ENCODE data around the gene MIDN. TPM values are rescaled to one million over a fixed set of nuclear protein-coding genes. Genes with fewer than 3 reads are reported as not detected.
A peak's percentile ranks its signal among the peaks of the same experiment; 100 is the strongest.

MIDN gene
- total and polyA plus RNA-seq, 10 of the 15 experiments (the other 5 are each of a cell fraction or from before 2014, with no cell fraction given), result 0.38 to 51.5 (median 7.2) TPM

DNA sequence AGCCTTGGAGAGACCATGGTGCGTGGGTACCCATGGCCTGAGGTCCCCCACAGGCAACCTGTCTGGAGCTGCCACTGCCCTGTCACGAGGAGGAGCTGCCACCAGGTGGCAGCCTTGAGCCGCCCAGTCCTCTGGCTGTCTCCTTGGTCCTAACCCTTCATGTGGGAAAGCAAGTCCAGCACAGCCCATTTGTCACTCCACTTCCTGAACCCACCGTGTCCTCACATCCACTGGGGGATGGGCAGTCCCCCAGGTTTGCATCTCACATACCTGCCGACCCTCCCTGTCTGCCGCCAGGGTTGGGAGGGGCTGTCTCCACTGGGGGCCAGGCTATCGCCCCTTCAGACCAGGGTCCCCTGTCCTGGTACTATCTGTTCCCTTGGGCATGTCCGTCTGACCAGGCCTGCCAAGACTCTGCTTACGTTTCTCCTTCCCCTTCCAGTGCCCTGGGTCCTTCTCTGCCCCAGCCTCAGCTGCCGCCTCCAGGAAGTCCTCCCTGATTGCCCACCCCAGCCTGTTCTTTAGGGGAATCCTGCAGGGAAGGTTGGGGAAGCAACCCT is 31.5 kb downstream of the MIDN start (continued):
- 0 out of 2 replicates have a peak, but pooled peaks have one; percentile 30 for TF ChIP-seq ZNF217 (IDR thresholded peaks at IDR 0.05)
- TF ChIP-seq, protein P1, sequence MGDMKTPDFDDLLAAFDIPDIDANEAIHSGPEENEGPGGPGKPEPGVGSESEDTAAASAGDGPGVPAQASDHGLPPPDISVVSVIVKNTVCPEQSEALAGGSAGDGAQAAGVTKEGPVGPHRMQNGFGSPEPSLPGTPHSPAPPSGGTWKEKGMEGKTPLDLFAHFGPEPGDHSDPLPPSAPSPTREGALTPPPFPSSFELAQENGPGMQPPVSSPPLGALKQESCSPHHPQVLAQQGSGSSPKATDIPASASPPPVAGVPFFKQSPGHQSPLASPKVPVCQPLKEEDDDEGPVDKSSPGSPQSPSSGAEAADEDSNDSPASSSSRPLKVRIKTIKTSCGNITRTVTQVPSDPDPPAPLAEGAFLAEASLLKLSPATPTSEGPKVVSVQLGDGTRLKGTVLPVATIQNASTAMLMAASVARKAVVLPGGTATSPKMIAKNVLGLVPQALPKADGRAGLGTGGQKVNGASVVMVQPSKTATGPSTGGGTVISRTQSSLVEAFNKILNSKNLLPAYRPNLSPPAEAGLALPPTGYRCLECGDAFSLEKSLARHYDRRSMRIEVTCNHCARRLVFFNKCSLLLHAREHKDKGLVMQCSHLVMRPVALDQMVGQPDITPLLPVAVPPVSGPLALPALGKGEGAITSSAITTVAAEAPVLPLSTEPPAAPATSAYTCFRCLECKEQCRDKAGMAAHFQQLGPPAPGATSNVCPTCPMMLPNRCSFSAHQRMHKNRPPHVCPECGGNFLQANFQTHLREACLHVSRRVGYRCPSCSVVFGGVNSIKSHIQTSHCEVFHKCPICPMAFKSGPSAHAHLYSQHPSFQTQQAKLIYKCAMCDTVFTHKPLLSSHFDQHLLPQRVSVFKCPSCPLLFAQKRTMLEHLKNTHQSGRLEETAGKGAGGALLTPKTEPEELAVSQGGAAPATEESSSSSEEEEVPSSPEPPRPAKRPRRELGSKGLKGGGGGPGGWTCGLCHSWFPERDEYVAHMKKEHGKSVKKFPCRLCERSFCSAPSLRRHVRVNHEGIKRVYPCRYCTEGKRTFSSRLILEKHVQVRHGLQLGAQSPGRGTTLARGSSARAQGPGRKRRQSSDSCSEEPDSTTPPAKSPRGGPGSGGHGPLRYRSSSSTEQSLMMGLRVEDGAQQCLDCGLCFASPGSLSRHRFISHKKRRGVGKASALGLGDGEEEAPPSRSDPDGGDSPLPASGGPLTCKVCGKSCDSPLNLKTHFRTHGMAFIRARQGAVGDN (IDR thresholded peaks at IDR 0.05), result no peak
- TF ChIP-seq, protein P2, sequence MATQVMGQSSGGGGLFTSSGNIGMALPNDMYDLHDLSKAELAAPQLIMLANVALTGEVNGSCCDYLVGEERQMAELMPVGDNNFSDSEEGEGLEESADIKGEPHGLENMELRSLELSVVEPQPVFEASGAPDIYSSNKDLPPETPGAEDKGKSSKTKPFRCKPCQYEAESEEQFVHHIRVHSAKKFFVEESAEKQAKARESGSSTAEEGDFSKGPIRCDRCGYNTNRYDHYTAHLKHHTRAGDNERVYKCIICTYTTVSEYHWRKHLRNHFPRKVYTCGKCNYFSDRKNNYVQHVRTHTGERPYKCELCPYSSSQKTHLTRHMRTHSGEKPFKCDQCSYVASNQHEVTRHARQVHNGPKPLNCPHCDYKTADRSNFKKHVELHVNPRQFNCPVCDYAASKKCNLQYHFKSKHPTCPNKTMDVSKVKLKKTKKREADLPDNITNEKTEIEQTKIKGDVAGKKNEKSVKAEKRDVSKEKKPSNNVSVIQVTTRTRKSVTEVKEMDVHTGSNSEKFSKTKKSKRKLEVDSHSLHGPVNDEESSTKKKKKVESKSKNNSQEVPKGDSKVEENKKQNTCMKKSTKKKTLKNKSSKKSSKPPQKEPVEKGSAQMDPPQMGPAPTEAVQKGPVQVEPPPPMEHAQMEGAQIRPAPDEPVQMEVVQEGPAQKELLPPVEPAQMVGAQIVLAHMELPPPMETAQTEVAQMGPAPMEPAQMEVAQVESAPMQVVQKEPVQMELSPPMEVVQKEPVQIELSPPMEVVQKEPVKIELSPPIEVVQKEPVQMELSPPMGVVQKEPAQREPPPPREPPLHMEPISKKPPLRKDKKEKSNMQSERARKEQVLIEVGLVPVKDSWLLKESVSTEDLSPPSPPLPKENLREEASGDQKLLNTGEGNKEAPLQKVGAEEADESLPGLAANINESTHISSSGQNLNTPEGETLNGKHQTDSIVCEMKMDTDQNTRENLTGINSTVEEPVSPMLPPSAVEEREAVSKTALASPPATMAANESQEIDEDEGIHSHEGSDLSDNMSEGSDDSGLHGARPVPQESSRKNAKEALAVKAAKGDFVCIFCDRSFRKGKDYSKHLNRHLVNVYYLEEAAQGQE (IDR thresholded peaks at IDR 0.05; ENCODE audit: low read depth, low read length), result no peak
- TF ChIP-seq EGR1 (IDR thresholded peaks at IDR 0.05; ENCODE audit: borderline replicate concordance in 1 of 2, low read depth in 2 of 2, low read length in 2 of 2), result no peak
- no peak for TF ChIP-seq RUNX3 (IDR thresholded peaks at IDR 0.05; ENCODE audit: low read length)
- no peak for TF ChIP-seq BRCA1 (IDR thresholded peaks at IDR 0.05; ENCODE audit: low read depth, low read length)
- peak; percentile 92 for TF ChIP-seq RAD21 (IDR thresholded peaks at IDR 0.05; ENCODE audit: insufficient read depth, low read depth, low read length)
- TF ChIP-seq SUPT20H (IDR thresholded peaks at IDR 0.05; ENCODE audit: borderline replicate concordance, control insufficient read depth, low read depth, low read length), result no peak
- TF ChIP-seq, protein P3, sequence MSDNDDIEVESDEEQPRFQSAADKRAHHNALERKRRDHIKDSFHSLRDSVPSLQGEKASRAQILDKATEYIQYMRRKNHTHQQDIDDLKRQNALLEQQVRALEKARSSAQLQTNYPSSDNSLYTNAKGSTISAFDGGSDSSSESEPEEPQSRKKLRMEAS (IDR thresholded peaks at IDR 0.05; ENCODE audit: low read depth, low read length), result no peak
- TF ChIP-seq BCL11A (IDR thresholded peaks at IDR 0.05; ENCODE audit: low read depth, low read length), result no peak
- no peak for TF ChIP-seq ZNF24 (IDR thresholded peaks at IDR 0.05)
- TF ChIP-seq MYC (IDR thresholded peaks at IDR 0.05; ENCODE audit: insufficient read depth, insufficient read length, insufficient replicate concordance, low read length, severe bottlenecking), result no peak
- TF ChIP-seq, protein P4, sequence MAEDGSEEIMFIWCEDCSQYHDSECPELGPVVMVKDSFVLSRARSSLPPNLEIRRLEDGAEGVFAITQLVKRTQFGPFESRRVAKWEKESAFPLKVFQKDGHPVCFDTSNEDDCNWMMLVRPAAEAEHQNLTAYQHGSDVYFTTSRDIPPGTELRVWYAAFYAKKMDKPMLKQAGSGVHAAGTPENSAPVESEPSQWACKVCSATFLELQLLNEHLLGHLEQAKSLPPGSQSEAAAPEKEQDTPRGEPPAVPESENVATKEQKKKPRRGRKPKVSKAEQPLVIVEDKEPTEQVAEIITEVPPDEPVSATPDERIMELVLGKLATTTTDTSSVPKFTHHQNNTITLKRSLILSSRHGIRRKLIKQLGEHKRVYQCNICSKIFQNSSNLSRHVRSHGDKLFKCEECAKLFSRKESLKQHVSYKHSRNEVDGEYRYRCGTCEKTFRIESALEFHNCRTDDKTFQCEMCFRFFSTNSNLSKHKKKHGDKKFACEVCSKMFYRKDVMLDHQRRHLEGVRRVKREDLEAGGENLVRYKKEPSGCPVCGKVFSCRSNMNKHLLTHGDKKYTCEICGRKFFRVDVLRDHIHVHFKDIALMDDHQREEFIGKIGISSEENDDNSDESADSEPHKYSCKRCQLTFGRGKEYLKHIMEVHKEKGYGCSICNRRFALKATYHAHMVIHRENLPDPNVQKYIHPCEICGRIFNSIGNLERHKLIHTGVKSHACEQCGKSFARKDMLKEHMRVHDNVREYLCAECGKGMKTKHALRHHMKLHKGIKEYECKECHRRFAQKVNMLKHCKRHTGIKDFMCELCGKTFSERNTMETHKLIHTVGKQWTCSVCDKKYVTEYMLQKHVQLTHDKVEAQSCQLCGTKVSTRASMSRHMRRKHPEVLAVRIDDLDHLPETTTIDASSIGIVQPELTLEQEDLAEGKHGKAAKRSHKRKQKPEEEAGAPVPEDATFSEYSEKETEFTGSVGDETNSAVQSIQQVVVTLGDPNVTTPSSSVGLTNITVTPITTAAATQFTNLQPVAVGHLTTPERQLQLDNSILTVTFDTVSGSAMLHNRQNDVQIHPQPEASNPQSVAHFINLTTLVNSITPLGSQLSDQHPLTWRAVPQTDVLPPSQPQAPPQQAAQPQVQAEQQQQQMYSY (CRISPR knock-in tag; IDR thresholded peaks at IDR 0.05), result no peak
- no peak for TF ChIP-seq POLR2AphosphoS5 (IDR thresholded peaks at IDR 0.05; ENCODE audit: low read length)
- TF ChIP-seq MTA2 (IDR thresholded peaks at IDR 0.05; ENCODE audit: low read depth), result no peak
- no peak for TF ChIP-seq EED (IDR thresholded peaks at IDR 0.05; ENCODE audit: low read depth)
- peak; percentile 52; the same call in 1 of the 2 replicates for TF ChIP-seq LARP7 (IDR thresholded peaks at IDR 0.05)
- TF ChIP-seq BMI1 (IDR thresholded peaks at IDR 0.05; ENCODE audit: borderline replicate concordance), result no peak
- 0 out of 2 replicates have a peak, but pooled peaks have one; percentile 42 for TF ChIP-seq GATAD2B (conservative IDR thresholded peaks at IDR 0.05; ENCODE audit: low read depth)
- TF ChIP-seq SMAD5 (IDR thresholded peaks at IDR 0.05; ENCODE audit: low read depth), result no peak

Data from GM12878 (cell line).